Epithelial cell of esophagus (primary cell): ENCODE data around the gene C1GALT1C1L.
"Not testable (repeated sequence)": the region's sequence is repeated elsewhere in the genome, so short reads cannot be mapped to it uniquely, and the experiment has no call there.

Experiments used
- DNase-seq: peaks from one replicate; pipeline ENCODE4 v3.0.0; 2010; ENCODE audit warnings: low read depth
- H3K4me3 ChIP-seq: 2 replicates; pipeline ENCODE4 v1.5.1; 2011; ENCODE audit warnings: mild to moderate bottlenecking, low read length, control low read depth
- TF ChIP-seq, protein P1 (sequence below): IDR thresholded peaks from 2 replicates; pipeline ENCODE4 v1.5.1; 2011; ENCODE audit warnings: low read depth, mild to moderate bottlenecking, low read length, control low read depth, inconsistent platforms; ENCODE audit not compliant: insufficient read depth; ENCODE audit errors: missing control alignments

The C1GALT1C1L gene

GRCh38 chr2:43636621-43637020 is 39.6 kb downstream of the C1GALT1C1L start:
- TF ChIP-seq, protein P1, sequence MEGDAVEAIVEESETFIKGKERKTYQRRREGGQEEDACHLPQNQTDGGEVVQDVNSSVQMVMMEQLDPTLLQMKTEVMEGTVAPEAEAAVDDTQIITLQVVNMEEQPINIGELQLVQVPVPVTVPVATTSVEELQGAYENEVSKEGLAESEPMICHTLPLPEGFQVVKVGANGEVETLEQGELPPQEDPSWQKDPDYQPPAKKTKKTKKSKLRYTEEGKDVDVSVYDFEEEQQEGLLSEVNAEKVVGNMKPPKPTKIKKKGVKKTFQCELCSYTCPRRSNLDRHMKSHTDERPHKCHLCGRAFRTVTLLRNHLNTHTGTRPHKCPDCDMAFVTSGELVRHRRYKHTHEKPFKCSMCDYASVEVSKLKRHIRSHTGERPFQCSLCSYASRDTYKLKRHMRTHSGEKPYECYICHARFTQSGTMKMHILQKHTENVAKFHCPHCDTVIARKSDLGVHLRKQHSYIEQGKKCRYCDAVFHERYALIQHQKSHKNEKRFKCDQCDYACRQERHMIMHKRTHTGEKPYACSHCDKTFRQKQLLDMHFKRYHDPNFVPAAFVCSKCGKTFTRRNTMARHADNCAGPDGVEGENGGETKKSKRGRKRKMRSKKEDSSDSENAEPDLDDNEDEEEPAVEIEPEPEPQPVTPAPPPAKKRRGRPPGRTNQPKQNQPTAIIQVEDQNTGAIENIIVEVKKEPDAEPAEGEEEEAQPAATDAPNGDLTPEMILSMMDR, result no peak
- DNase-seq, result no peak
- peak overlapping the region; percentile 57 for H3K4me3 ChIP-seq

- H3K4me3 ChIP-seq, DNase-seq: not testable (repeated sequence)
Measured at GRCh38 chr2:43636153-43636552, 40.1 kb downstream of the C1GALT1C1L start.

- no peak overlapping the region for H3K4me3 ChIP-seq
- TF ChIP-seq, protein P1, result no peak
- peak; percentile 56 for DNase-seq
Measured at GRCh38 chr2:43634604-43635306, 41.5 kb downstream of the C1GALT1C1L start.

- H3K4me3 ChIP-seq, result no peak overlapping the region
- TF ChIP-seq, protein P1, result no peak
- no peak for DNase-seq
Measured at GRCh38 chr2:43631618-43632317, 44.5 kb downstream of the C1GALT1C1L start.
